Neural progenitor cell (in vitro differentiated cells): ENCODE data around the gene HDAC1. TPM values are rescaled to one million over a fixed set of nuclear protein-coding genes. Genes with fewer than 3 reads are reported as not detected.

Experiments
- DNase-seq: peaks from one replicate; pipeline ENCODE4 v3.0.0-alpha.2; 2016; ENCODE audit warnings: low spot score
- H2AFZ ChIP-seq: fragments of 200-600 bp; sonication (generic); replicated peaks from 2 replicates; pipeline ENCODE4 v1.6.1; 2016; ENCODE audit warnings: antibody characterized with exemption
- H3F3A ChIP-seq: fragments of 200-600 bp; sonication (generic); 2 replicates; pipeline ENCODE4 v1.6.1; 2016; ENCODE audit warnings: antibody characterized with exemption, low read depth
- H3K27ac ChIP-seq: fragments of 200-600 bp; sonication (generic); 2 replicates; pipeline ENCODE4 v1.5.1; 2016; ENCODE audit warnings: mild to moderate bottlenecking
- H3K27me3 ChIP-seq: fragments of 200-600 bp; sonication (generic); 2 replicates; pipeline ENCODE4 v1.6.1; 2016; ENCODE audit warnings: mild to moderate bottlenecking, moderate library complexity
- H3K36me3 ChIP-seq: fragments of 200-600 bp; sonication (generic); 2 replicates; pipeline ENCODE4 v1.5.1; 2016
- H3K4me1 ChIP-seq: fragments of 200-600 bp; sonication (generic); 2 replicates; pipeline ENCODE4 v1.6.1; 2016; ENCODE audit warnings: mixed run types
- H3K4me2 ChIP-seq: fragments of 200-600 bp; sonication (generic); 2 replicates; pipeline ENCODE4 v1.6.1; 2016
- H3K4me3 ChIP-seq: fragments of 200-600 bp; sonication (generic); 2 replicates; pipeline ENCODE4 v1.5.1; 2016
- H3K79me2 ChIP-seq: fragments of 200-600 bp; sonication (generic); 2 replicates; pipeline ENCODE4 v1.6.1; 2016; ENCODE audit warnings: low read depth
- H3K9ac ChIP-seq: fragments of 200-600 bp; sonication (generic); 2 replicates; pipeline ENCODE4 v1.6.1; 2016
- H3K9me3 ChIP-seq: fragments of 200-600 bp; sonication (generic); 2 replicates; pipeline ENCODE4 v1.5.1; 2016; ENCODE audit warnings: low read depth
- H4K20me1 ChIP-seq: fragments of 200-600 bp; sonication (generic); 2 replicates; pipeline ENCODE4 v1.6.1; 2016; ENCODE audit warnings: low read depth
- H3K27ac Mint-ChIP-seq: 3 replicates; pipeline ENCODE4 v1.8.0; 2021; ENCODE audit warnings: mixed read lengths
- H3K27me3 Mint-ChIP-seq: 2 replicates; pipeline ENCODE4 v1.8.0; 2022; ENCODE audit warnings: low read depth, mild to moderate bottlenecking, inconsistent platforms, moderate library complexity, mixed read lengths; ENCODE audit not compliant: insufficient read depth
- H3K36me3 Mint-ChIP-seq: 3 replicates; pipeline ENCODE4 v1.8.0; 2021; ENCODE audit warnings: mixed read lengths
- H3K4me1 Mint-ChIP-seq: 3 replicates; pipeline ENCODE4 v1.8.0; 2021; ENCODE audit warnings: mixed read lengths
- H3K4me3 Mint-ChIP-seq: 3 replicates; pipeline ENCODE4 v1.8.0; 2021; ENCODE audit warnings: mild to moderate bottlenecking, moderate library complexity, mixed read lengths
- H3K9me3 Mint-ChIP-seq: 3 replicates; pipeline ENCODE4 v1.8.0; 2020; ENCODE audit warnings: mixed read lengths
- CTCF ChIP-seq: fragments of 200-600 bp; sonication (generic); IDR thresholded peaks from 2 replicates; pipeline ENCODE4 v1.5.1; 2017; ENCODE audit warnings: antibody characterized with exemption, mild to moderate bottlenecking
- EZH2 ChIP-seq: fragments of 200-600 bp; sonication (generic); IDR thresholded peaks from 2 replicates; pipeline ENCODE4 v1.6.1; 2017; ENCODE audit warnings: antibody characterized with exemption, mild to moderate bottlenecking, moderate library complexity
- EZH2phosphoT487 ChIP-seq: fragments of 200-600 bp; sonication (generic); IDR thresholded peaks from 2 replicates; pipeline ENCODE4 v1.6.1; 2017; ENCODE audit warnings: antibody characterized with exemption
- total RNA-seq: library from RNA; depleted of rRNA; stranded (reverse); fragments of >200 nt; gene quantifications from 2 replicates; pipeline ENCODE4 v1.2.3, GENCODE V29; 2015; ENCODE audit warnings: low replicate concordance

Gene HDAC1
- total RNA-seq, 1 donor from 2014 or later: 129 TPM

GRCh38 chr1:32367912-32368635, 76.2 kb downstream of the HDAC1 start:
- DNase-seq: no peak
- no peak overlapping the region for H3K27ac Mint-ChIP-seq
- H3K9ac ChIP-seq: no peak overlapping the region
- H4K20me1 ChIP-seq: peaks cover 3% of the 10 kb centered on the region
- H2AFZ ChIP-seq: no peak overlapping the region
- no peak overlapping the region for H3K4me3 ChIP-seq
- H3K36me3 ChIP-seq: no peaks in the 10 kb centered on the region
- H3K27me3 Mint-ChIP-seq: peaks cover 13% of the 10 kb centered on the region
- no peaks in the 10 kb centered on the region for H3K27me3 ChIP-seq
- H3K9me3 Mint-ChIP-seq: no peaks in the 10 kb centered on the region
- no peaks in the 10 kb centered on the region for H3K4me1 ChIP-seq
- TF ChIP-seq EZH2phosphoT487 (no peak), CTCF (no peak), EZH2 (no peak)
- peaks cover 14% of the 10 kb centered on the region for H3K36me3 Mint-ChIP-seq
- peaks cover 2% of the 10 kb centered on the region for H3K4me1 Mint-ChIP-seq
- H3K9me3 ChIP-seq: no peaks in the 10 kb centered on the region
- no peak overlapping the region for H3K4me3 Mint-ChIP-seq
- H3F3A ChIP-seq: peaks cover 2% of the 10 kb centered on the region
- no peak overlapping the region for H3K4me2 ChIP-seq
- H3K79me2 ChIP-seq: no peaks in the 10 kb centered on the region
- H3K27ac ChIP-seq: no peak overlapping the region

DNA sequence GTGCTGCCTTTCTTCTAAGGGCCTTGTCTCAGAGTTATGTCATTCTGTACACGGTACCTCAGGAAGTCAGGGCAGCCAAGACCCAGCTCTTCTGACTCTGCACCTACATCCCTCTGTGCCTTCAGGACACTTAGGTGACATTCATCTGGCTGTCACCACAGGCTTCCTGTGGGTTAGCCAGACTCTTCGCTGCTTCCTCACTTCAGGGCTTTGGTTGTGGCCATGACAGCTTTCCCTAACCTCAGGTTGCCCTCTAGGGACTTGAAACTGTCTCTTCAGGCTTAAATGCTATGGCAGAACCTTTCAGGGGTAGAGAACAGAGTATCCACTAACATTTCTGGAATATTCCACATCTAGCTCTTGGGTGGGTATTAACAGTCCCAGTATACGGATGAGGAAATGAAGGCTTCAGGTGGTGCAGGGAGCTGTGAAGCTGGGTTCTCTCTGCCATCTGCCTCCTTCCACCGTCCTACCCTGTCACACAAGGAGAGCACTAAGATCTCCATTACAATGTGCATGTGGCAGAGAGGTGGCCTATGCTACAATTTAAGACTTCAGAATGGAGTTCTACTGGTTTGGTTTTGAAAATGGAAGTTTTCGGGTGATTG, 80.4 kb downstream of the HDAC1 start:
- TF ChIP-seq EZH2: no peak
- TF ChIP-seq EZH2phosphoT487: no peak
- TF ChIP-seq CTCF: no peak
- H3F3A ChIP-seq: no peaks in the 10 kb centered on the region
- H3K4me3 ChIP-seq: no peak overlapping the region
- no peaks in the 10 kb centered on the region for H3K27me3 ChIP-seq
- Mint-ChIP-seq H3K27ac (no peak overlapping the region), H3K36me3 (peaks cover 12% of the 10 kb centered on the region), H3K4me3 (no peak overlapping the region), H3K4me1 (no peaks in the 10 kb centered on the region), H3K9me3 (no peaks in the 10 kb centered on the region), H3K27me3 (peaks cover 15% of the 10 kb centered on the region)
- no peaks in the 10 kb centered on the region for H3K4me1 ChIP-seq
- no peak overlapping the region for H2AFZ ChIP-seq
- H3K4me2 ChIP-seq: no peak overlapping the region
- no peak overlapping the region for H3K27ac ChIP-seq
- H3K79me2 ChIP-seq: no peaks in the 10 kb centered on the region
- H3K36me3 ChIP-seq: no peaks in the 10 kb centered on the region
- no peaks in the 10 kb centered on the region for H4K20me1 ChIP-seq
- H3K9me3 ChIP-seq: no peaks in the 10 kb centered on the region
- H3K9ac ChIP-seq: no peak overlapping the region
- no peak for DNase-seq

- no peak overlapping the region for H2AFZ ChIP-seq
- Mint-ChIP-seq H3K36me3 (peaks cover 21% of the 10 kb centered on the region), H3K27me3 (peaks cover 15% of the 10 kb centered on the region), H3K9me3 (no peaks in the 10 kb centered on the region), H3K4me1 (no peaks in the 10 kb centered on the region), H3K27ac (no peak overlapping the region), H3K4me3 (no peak overlapping the region)
- H3K27ac ChIP-seq: no peak overlapping the region
- H3K4me1 ChIP-seq: no peaks in the 10 kb centered on the region
- H3K4me3 ChIP-seq: no peak overlapping the region
- H4K20me1 ChIP-seq: no peaks in the 10 kb centered on the region
- no peak for TF ChIP-seq EZH2phosphoT487
- no peak for TF ChIP-seq CTCF
- no peak for TF ChIP-seq EZH2
- DNase-seq: no peak
- no peaks in the 10 kb centered on the region for H3K9me3 ChIP-seq
- no peaks in the 10 kb centered on the region for H3F3A ChIP-seq
- no peaks in the 10 kb centered on the region for H3K79me2 ChIP-seq
- H3K27me3 ChIP-seq: no peaks in the 10 kb centered on the region
- H3K36me3 ChIP-seq: no peaks in the 10 kb centered on the region
- H3K9ac ChIP-seq: no peak overlapping the region
- H3K4me2 ChIP-seq: no peak overlapping the region
Measured at GRCh38 chr1:32373996-32374592, 82.2 kb downstream of the HDAC1 start.
